Ammon's horn (tissue), 1 donor: Measurements from ENCODE around the gene FLT1.

Experiments
- DNase-seq: peaks from one replicate; pipeline ENCODE4 v3.0.0-alpha.2; 2016; ENCODE audit warnings: low spot score

The FLT1 gene

DNA sequence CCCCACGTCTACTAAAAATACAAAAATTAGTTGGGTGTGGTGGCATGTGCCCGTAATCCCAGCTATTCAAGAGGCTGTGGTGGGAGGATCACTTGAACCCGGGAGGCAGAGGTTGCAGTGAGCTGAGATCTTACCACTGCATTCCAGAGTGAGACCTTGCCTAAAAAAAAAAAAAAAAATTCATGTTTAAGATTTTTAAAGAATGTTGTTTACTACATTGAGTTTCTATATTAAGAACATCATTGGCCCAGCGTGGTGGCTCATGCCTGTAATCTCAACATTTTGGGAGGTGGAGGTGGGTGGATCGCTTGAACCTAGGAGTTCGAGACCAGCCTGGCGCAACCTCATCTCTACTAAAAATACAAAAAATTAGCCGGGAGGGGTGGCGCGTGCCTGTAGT is 31.9 kb upstream of the FLT1 start:
- DNase-seq = no peak

GRCh38 chr13:28522871-28523270 is 27.9 kb upstream of the FLT1 start:
- no peak for DNase-seq

- DNase-seq = no peak
These were observed 18.8 kb upstream of the FLT1 start for GRCh38 chr13:28513745-28514144.

DNA sequence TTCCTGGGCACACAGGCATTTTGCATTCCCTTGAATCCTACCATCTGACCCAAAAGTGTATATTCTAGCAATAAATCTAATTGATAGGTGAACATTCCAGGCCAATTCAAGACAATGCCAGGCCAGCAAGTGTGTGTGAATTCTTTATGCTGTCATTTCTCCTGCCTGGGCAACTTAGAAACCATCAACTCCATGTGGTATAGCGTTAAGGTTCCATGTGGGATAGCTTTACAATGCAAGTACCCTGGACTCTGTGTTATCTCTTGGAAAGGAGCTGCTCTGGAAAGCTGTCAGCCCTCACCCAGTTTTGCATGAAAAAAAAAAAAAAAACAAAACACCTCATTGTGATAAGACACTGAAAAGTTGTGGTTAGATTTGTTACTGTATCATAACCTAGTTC is 15.6 kb upstream of the FLT1 start:
- DNase-seq = no peak

GRCh38 chr13:28510066-28510465 is 15.1 kb upstream of the FLT1 start:
- no peak for DNase-seq

- DNase-seq = no peak
These were observed 10.7 kb upstream of the FLT1 start for GRCh38 chr13:28505543-28506135.

GRCh38 chr13:28503182-28503967 is 8.4 kb upstream of the FLT1 start:
- no peak for DNase-seq

DNA sequence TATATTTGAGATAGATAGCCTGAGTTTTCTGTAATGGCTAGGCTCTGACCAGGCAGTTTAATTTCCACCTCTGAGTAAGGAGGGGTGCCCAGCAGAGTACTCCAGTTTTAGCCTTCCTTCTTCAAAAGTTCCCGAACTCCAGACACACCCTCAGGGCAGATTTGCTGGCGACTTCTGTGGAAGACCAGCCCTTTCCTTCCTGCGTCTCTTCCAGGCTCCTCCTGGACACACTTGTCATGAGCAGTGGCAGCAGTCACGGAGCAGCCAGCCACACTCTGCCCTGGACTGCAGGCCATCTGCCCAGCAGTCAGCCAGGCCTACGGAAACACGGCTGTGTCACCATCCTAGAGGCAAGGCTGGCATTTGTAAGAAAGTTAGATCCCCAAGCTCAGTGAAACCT is 6.6 kb upstream of the FLT1 start:
- DNase-seq = no peak

- DNase-seq = no peak
These were observed 4.7 kb upstream of the FLT1 start for GRCh38 chr13:28499609-28500008.

DNA sequence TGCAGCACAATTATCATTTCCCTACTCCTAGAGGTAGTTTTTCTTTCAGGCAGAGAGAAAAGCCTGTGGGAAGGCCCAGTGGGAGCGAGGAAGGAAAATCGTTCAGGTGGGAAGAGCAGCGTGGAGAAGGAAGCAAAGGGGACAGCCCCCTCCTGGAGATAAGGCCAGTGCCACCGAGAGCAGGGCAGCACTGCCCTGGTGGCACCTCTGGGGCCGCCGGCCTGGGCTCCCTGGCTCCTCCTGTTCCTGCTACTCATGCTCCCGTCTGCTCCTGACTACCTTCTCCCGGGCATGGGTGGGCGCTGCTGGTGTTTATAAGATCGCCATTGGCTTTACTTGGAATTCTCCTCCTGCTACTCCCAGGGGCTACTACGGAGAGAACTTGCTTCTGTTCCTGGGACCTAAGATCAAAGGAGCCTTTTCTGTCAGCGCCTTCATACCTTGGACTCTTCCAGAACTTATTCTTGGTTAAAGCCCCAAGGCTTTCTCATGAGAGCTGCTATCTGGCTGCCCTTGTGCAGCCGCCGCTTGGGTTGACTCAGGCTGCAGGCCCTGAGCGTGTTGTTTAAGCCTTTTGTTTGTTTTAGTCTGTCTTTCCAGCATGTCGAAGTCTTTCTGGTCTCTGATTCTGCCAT is 3.7 kb upstream of the FLT1 start:
- DNase-seq = no peak

- no peak for DNase-seq
These were observed 2.4 kb upstream of the FLT1 start for GRCh38 chr13:28497143-28497876.

DNA sequence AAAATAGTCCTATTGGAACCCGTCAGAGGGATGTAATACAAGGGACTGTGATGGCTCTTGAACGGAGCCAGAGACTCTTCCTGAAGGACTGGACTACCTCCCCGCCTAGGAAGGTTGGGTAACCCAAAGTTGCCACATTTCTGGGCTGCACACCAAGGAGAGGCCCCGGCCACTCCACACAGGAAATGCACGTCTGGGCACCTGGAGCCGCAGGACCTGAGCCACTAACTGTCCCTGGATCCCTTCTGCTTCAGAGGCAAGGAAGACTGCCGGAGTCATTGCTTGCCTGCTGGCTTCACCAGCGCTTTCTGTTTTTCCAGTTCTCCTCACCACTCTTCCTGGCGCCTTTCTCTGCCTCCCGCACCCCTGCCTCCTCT is 1.2 kb upstream of the FLT1 start:
- DNase-seq = no peak

GRCh38 chr13:28495538-28496187 is 735 bp upstream of the FLT1 start:
- no peak for DNase-seq

DNA sequence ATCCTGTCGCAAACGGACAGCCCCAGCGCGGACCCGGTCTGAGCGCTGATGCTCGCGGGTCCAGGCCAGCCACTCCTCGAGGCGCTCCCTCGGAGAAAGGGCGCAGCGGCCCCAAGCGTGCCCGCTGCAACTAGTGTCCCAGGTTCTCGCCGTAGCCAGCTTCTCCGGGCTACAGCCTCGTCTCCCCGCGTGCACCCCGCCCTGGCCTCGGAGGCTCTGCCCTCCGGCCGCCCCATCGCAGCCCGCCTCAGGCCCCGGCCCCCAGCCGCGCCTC is 487 bp downstream of the FLT1 start:
- no peak for DNase-seq

DNA sequence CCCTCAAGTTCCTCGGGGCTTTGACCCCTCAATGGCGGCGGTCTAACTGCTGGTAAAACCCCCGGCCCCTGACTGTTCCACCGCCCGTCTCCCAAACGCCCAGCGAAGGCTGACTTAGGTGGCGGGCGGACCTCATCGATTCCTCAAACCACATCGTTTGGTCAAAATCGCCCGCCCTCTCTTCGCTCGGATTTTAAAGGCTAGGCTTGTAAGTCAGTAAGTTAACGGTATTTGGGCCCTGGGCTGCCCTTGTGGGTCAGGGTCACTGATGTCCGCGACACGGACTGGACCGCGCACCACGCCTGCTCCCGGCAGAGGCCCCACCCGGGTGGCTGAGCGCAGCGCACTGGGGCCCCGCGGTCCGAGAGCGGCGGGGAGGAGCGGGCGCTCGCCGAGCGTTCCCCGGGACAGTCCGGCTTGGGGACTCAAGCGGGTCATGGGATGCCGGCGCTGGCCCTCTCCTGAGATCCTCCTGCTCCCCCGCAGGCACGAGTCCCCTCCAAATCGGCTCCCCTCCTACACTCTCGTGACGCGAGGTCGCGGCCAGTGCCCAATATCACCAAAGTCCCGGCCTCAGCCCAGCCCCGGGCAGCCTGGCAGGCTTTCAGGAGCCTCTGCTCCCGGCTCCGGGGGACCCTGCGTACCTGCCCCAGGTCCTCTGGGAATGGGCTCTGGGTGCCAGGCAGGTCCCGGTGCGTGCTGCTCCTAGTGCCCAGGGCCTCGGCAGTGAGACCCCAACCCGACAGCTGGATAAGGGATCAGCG is 1.0 kb downstream of the FLT1 start:
- DNase-seq = no peak

- no peak for DNase-seq
These were observed 2.2 kb downstream of the FLT1 start for GRCh38 chr13:28492569-28493367.

GRCh38 chr13:28490061-28490460 is 4.9 kb downstream of the FLT1 start:
- no peak for DNase-seq

DNA sequence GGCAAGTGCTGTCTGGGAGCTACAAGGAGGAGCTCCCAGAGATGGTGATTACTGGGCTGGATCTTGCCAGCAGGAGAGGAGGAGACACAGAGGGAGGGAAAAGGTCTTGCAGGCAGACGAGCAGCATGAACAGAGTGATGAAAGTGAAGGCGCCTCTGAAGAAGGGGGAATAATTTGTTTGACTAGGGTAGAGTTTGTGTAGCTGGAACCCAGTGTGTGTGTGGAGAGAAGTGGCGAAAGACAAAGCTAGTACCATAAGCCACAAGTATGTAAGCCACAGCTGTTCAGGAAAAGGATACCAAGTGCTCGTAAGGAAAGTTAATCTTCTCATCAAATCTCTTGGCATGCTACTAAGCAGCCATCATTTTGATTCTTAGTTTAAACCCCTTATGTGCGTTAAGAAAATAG is 5.4 kb downstream of the FLT1 start:
- no peak for DNase-seq

DNA sequence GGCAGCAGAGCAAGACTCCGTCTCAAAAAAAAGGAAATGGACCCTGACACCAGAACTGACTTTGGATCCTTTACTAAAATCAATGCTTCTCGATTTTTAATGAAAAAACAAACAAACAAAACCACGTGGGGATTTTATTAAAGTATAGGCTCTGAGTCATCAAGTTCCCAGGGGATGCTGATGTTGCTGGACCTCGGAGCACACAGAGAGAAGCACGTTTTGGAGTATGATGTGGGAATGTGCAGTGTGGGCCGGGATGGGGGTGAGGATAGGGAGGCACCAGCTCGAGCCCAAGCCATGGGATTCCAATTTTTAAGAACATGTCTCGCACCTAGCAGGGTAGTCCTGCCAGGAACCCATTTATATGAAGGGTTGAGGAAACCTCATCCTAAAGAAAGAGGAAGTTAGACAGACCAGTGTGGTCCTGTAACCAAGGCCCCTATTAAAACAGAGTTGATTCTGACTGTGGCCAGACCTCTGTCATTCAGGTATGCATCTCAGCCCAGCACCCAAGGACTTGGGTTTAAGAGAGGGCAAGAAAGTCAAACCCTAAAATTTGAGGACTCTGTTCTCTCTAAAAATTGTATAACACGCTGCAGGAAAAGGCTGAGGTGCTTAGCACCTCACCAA is 6.4 kb downstream of the FLT1 start:
- no peak for DNase-seq

- DNase-seq = no peak
These were observed 8.9 kb downstream of the FLT1 start for GRCh38 chr13:28485996-28486543.
